HG02981 (cell line): ENCODE measurements around the gene NRROS.
A peak's percentile ranks its signal among the peaks of the same experiment; 100 is the strongest.
"Not testable (repeated sequence)": the region's sequence is repeated elsewhere in the genome, so short reads cannot be mapped to it uniquely, and the experiment has no call there.

Source experiments
- ATAC-seq: cut with Tn5 transposase; IDR thresholded peaks from one replicate; pipeline ENCODE4 v1.9.1; 2021; ENCODE audit warnings: mild to moderate bottlenecking, moderate library complexity; ENCODE audit not compliant: unreplicated experiment

The NRROS gene

DNA sequence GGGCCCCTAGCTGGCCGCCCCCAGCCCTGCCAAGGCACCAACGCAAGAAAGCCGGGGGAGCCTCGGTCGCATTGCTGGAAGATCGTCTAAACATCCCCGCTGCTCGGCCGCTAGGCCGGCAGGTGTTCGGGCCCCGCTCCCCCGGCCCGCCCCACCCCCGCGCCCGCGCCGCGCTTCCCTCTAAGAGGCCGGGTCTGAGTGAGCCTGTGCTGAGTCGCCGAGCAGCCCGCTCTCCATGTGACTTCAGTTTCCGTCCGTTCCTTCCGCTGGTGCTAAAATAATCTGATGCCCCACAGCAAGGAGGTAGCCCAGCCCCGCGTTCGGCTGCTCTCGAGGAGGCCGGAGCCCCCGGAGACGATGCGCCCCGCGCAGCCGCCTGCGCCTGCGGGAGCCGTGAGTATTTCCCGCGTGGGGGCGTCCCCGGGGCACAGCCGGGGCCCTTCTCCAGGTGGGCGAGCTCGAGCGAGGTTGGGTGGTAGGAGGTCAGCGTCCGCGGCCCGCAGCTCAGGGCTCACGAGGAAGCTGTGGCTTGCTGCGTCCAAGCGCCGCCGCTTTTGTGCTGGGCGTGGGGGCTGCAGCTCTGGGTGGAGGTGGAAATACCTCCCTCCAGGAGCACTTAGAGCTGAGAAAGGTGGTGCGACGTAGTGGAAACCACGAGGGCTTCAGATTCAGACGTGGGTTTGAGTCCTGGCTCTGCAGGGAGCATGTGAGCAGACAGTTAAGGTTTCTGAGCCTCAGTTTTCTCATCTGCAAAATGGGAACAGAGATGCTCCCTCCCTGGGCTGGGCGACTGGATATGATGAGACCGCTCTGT, at the start of gene NRROS:
NRROS (plus strand) TSS at position 212 of the 814 bp plus-strand sequence. CDS start 14,846 bp downstream, outside the sequence.
- peak; percentile 36 for ATAC-seq

DNA sequence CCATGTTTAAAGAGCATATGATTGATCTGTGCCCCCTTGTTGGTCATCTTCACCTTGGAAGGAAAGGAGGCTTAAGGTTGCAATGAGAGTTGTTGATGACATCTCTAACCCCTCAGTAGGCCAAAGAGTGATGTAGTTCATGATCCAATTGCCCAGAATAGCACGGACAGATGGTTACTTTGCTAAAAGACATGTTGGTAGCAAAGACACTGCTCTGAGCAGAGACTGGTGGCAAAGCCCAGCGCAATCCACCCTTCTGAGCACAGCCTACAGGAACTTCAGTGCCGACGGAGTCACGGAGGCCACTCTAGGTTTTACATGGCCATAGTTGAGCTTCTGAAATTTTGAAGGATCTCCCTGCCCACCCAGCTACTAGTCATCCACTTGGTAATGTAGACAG, 49.2 kb upstream of the NRROS start:
- ATAC-seq, result no peak

DNA sequence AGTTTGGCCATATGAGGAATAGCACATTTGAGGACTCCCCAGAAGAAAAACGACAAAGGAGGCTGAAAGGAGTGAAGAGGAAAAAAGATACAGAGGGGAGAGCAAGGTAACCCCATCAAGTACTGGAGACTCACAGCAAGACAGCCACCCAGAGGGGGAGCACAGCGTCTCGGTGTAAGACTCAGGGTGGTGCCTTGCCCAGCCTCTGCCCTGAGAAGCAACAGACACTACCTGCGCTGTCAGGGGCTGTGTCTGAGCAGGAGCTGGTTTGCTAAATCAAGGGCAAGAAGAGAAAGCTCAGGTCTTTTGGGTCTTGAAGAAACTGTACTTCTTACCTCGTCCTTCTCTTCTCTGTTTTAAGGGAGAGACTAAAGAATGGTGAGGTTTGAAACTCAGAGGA, 43.1 kb upstream of the NRROS start:
- no peak for ATAC-seq

DNA sequence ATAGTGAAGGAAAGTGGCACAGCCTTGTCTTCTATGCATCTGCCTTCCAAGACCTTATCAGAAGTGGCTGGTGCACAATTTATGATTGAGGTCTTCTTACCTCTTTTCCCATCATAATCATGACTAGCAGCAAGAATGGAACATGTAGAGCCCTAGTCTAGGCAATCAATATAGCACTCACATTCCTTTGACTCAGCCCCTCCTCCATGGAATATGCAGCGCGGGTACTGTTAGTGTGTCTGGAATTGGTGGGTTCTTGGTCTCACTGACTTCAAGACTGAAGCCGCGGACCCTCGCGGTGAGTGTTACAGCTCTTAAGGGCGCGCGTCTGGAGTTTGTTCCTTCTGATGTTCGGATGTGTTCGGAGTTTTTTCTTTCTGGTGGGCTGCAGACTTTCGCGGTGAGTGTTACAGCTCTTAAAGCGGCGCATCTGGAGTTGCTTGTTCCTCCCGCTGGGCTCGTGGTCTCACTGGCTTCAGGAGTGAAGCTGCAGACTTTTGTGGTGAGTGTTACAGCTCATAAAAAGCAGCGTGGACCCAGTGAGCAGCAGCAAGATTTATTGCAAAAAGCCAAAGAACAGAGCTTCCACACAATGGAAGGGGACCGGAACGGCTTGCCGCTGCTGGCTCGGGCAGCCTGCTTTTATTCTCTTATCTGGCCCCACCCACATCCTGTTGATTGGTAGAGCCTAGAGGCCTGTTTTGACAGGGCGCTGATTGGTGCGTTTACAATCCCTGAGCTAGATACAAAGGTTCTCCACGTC, 41.3 kb upstream of the NRROS start:
- not testable (repeated sequence) for ATAC-seq

DNA sequence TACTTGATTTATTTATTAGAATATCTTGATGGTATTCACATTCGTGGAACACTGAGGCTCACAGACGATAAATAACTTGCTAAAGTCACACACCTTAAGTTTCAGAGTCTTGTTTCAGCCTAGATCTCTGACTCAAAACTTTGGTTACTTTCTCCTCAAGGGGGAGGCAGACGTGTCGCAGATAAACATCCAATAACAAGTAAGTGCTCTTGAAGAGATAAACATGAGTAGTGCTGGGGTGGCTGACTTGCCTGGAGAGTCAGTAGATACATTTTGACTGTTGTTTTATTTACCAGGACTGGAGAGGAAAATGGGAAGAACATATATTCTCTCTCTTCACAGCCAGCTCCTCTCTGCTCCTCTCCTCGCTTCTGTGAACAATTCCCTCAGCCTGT, 39.8 kb upstream of the NRROS start:
- no peak for ATAC-seq

DNA sequence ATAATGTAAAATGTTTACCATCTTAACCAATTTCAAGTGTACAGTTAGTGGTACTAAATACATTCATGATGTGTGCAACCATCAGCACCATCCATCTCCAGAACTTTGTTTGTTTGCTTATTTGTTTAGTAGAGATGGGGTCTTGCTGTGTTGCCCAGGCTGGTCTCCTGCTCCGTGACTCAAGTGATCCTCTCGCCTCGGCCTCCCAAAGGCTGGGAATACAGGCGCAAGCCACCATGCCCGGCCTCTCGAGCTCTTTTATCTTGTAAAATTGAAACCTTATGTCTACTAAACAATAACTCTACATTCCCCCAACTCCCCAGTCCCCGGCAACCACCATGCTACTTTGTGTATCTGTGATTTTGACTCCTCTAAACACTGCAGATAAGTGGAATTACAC, 39.1 kb upstream of the NRROS start:
- ATAC-seq, result no peak

DNA sequence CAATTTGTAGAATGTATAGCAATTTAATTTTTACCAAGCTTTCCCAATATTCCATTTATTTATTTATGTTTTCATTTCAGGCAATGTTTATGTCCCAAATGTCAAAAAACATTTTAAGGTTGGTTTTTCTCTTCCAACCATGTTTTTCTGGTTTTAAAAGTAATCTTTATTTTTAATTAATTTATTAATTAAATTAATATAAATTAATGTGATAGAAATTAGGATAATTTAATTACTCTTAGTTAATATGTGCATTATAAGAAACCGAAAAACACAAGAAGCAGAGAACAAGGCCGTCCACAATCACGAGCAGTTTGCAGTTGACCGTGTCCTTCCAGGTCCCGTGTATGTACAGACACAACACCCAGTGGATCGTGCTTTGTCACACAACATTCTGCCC, 36.8 kb upstream of the NRROS start:
- ATAC-seq, result no peak

DNA sequence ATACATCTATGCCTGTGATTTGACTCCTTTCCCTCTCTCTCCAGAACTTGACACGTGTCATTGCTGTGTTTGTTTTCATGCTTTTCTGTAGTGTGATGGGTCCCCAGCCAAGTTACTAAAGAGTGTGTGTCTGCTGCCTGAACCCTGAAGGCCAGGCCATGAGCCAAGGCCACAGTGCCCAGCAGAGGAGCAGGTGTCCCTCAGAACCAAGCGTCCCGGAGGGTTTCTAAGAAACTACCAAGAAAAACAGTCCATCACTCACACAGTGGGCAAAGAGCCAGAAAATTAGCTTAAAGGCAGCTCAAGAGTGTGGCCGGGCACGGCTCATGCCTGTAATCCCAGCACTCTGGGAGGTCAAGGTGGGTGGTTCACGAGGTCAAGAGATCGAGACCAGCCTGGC, 35.8 kb upstream of the NRROS start:
- no peak for ATAC-seq

DNA sequence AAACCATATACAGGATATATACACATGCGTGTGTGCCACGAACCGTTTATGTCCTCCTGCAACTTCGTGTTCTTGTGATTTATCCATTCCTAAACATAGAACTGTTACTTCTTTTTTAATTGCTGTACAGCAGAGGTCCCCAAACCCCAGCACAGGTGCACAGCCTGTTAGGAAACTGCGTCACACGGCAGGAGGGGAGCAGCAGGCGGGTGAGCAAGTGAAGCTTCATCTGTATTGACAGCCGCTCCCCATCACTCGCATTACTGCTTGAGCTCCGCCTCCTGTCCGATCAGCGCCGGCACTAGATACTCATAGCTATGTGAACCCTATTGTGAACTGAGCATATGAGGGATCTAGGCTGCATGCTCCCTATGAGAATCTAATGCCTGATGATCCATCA, 34.9 kb upstream of the NRROS start:
- no peak for ATAC-seq

DNA sequence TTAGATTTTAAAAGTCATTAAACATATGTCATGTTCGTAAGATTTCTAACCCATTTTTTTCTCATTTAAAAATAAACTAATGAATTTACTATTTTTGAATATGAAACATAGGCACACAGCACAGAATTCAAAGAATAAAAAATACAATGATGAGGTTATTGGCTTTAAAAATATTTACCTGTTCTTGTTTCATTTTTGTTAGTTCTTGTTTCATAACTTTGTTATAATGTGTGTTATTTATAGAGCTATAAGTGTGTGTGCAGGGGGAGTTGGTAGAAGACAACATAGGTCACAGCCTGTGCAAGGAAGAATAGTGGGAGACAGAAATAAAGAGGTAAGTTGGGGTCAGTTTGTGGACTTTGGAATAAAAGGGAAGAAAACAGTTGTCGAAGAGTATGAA, 30.8 kb upstream of the NRROS start:
- ATAC-seq, result no peak

DNA sequence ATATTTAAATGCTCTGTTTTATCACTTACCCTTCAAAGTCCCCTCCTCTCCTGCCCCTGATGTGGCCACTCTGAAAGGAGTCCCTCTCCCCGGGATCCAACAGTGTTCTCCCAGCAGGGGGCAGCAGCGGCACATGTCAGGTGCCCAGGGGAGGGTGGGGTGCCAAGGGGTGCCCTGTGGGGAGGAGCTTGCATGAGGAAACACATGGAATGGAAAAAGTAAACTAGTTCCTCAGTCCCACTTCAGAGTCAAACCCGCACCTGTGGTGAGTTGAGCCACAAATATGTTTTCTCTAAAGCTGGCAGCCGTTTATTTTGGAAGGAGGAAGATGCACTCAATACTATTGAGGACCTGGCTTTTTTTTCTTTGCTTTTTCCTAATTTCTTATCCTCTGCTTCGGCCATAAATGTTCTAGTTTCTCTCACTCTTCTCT, 30.1 kb upstream of the NRROS start:
- ATAC-seq, result peak; percentile 86

DNA sequence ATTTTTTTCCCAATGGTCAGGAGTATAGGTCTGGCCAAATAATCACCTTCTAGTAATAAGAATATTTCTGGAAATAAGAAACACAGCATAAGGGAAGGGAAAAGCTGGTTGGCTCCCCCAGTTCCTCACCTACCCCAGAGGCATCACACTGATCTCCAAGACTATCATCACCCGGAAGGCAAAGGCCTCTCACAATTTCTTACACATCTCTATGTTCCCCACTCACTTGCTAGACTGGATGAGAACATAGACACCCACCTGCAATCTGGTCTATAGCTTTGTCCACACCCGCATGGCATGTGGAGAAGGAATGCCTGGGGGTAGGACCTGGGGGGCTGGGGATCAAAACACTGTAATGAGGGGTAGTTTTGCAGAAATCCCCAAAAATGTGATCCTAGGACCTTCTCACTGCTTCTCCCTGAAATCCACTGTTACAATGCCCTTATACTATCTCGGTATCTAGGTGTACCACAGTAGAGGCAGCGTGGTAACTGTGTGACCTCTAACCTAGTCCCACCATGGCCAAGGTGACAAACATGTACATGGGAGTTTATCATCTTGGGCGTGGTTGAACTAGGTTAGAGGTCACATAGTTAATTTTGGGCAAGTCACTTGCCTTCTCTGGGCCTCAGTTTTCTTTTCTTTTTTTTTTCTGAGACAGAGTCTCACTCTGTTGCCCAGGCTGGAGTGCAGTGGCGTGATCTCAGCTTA, 29.5 kb upstream of the NRROS start:
- no peak for ATAC-seq

DNA sequence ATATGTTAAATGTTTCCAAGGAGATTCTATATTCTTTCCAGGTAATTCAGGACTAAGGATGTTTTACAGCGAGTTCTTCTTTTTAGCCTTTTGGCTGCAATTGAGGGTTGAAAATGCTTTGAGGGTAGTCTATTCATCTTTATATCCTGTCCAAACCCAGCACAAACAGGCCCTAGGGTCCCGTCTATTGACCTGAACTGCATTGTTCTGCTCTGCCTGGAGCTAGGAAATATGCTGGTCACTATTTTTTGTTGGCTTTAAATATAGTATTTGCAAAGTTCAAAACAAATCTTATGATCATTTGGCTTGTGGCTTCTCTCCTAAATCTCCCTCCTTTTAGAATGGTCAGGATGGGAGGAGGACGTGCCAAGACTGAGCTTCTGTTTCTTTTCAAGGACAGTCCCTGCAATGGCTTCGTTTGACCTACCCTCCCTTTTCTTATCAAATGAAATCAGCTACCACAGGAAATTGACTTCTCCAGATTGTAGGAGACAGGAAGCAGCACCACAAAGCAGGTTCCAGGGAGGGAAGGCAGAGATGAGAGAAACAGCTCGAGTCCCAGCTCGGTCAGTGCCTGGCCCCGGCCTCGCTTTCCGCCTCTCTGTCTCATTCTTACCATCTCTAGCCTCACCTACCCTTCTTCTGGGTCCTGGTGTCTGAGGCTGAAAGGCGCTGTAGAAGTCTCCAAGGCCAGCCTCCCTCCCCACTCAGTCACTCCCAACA, 27.6 kb upstream of the NRROS start:
- no peak for ATAC-seq

DNA sequence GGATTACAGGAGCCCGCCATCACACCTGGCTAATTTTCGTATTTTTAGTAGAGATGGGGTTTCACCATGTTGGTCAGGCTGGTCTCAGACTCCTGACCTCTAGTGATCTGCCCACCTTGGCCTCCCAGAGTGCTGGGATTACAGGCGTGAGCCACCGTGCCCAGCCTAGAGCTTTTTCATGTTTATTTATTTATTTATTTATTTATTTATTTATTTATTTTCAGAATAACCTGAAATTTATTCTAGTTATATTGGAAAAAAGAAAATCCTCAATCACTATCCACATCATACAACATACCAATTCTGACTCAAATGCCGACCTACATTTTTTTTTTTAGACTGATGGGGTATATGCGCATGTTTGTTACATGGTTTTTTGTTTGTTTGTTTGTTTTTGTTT, 24.3 kb upstream of the NRROS start:
- ATAC-seq, result not testable (repeated sequence)

DNA sequence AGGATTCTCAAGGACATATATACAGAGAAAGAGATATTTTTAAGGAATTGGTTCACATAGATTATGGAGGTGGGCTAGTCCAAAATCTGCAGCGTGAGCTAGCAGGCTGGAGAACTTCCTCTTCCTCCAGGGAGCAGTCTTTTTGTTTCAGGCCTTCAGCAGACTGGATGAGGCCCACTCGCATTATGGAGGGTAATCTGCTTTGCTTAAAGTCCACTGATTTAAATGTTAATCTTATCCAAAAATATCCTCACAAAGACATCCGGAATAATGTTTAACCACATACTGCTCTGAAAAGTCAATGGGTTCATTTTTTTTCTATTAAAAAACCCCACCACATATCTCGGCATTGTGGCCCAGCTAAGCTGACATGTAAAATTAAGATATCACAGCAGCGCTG, 22.2 kb upstream of the NRROS start:
- ATAC-seq, result no peak

DNA sequence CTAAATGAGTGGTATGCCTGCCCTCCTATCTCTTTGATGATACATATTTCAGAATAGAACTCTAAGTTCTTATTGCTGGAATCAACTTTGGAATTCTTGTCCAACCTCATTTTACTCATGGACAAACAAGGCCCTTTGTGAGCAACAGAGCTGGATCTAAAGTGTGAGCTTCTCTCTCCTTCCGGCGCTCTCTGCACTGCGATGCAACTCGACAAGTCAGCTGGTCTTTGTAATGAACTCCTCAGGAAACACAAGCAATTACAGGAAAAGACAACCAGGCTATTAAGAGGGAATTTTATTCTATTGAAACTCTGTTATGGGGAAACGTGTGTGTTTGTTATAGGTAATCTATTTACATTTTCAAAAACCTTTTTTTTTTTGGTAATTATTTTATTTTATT, 20.3 kb upstream of the NRROS start:
- ATAC-seq, result no peak

DNA sequence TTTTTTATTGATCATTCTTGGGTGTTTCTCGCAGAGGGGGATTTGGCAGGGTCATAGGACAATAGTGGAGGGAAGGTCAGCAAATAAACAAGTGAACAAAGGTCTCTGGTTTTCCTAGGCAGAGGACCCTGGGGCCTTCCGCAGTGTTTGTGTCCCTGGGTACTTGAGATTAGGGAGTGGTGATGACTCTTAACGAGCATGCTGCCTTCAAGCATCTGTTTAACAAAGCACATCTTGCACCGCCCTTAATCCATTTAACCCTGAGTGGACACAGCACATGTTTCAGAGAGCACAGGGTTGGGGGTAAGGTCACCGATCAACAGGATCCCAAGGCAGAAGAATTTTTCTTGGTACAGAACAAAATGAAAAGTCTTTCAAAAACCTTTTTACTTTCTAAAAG, 19.9 kb upstream of the NRROS start:
- not testable (repeated sequence) for ATAC-seq

DNA sequence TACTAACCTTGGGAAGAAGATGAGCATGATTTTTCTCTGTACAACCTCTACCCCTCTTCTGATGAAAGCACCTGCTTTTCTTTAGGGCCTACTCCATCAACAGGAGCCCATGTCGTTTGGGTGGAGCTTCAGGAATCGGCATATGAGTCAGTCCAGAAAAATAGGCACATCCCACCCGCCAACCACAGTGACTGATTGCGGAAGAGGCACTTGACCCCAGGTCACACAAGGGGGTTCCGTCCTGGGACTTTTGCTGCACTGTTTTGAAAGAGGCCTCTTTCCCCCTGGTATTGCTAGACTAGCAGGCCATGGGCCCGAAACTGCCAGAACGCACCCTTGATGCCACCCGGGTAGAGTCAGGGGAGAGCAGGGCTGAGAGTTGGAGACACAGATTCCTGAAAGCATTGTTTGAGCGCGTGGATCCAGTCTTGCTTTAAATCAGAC, 19.3 kb upstream of the NRROS start:
- ATAC-seq, result no peak

DNA sequence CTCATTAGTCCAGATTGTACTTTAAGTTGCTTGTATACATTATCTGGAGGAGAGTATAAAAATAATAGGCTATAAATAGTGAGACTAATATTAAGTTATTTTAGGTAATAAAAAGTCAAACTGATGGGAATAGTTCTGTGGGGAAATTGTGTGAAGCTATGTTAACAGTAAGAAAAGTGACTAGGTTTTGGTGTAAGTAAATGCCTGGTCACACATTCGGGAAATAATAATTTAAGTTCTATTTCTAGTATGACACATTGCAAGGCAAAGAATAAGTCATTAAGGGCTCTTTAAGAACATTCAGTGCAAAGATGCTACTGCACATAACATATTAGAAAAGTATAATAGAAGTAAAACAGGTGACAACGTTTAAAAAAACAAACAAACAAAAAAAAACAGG, 18.8 kb upstream of the NRROS start:
- ATAC-seq, result no peak

DNA sequence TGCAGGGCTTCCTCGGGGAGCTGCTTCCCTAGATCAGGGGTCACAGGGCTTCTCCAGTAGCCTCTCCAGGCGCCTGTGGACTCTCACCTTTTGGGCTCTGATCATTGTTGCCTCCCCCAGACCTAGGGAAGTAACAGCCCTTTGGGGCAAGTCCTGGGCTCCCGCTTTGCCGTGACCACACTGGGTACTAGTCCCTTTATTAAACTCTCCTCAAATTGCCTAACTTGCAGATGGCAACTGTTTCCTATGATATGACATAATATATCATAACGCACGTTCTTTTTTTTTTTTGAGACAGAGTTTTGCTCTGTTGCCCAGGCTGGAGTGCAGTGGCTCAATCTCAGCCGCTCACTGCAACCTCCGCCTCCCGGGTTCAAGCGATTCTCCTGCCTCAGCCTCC, 17.9 kb upstream of the NRROS start:
- no peak for ATAC-seq
